ENCODE data around the gene HIVEP3. TPM values are rescaled to one million over a fixed set of nuclear protein-coding genes. Genes with fewer than 3 reads are reported as not detected.
A peak's percentile ranks its signal among the peaks of the same experiment; 100 is the strongest.

The HIVEP3 gene
- total RNA-seq, 2 donors from 2014 or later = 4.0 to 5.4 TPM

DNA sequence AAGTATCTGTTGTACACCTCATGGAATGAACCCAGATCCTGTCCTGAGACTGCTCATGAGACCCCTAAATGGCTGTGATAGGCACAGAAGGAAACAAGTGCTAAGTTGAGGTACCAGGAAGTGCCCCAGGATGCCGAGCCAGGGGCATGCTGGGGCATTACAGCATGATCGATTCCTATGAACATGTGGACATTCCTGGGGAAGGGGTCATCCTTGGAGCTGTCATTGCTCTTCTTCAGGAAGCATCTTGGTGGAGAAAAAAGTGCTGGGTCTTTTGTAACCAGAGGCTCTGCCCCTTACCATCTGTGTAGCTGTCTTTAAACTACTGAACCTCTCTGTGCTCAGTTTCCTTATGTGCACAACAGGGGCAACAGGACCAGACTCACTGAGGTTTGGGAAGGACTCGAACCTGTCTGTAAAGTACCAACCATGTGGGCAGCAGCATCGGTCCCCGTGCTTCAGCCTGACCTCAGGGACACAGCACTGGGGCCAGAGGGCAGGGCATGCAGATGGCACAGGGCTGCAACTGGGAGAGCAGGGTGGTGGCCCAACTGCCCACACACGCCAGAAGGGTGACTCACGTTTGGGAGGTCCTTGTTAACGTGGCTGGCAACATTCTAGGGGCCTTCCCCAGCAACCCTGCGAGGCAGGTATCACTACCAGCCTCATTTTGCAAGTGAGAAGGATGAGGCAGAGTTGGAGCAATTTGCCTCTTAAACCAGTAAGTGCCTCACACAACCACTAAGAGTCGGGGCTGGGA is 291.9 kb downstream of the HIVEP3 start:
- DNase-seq (no peak), ATAC-seq (no peak)
- intact Hi-C loops (cut with DNase I, micrococcal nuclease) = no loop called here

- no peak for DNase-seq
- intact Hi-C loops (cut with DNase I, micrococcal nuclease) = no loop called here
- no peak for ATAC-seq
These were observed 292.6 kb downstream of the HIVEP3 start for GRCh38 chr1:41626146-41626545.

DNA sequence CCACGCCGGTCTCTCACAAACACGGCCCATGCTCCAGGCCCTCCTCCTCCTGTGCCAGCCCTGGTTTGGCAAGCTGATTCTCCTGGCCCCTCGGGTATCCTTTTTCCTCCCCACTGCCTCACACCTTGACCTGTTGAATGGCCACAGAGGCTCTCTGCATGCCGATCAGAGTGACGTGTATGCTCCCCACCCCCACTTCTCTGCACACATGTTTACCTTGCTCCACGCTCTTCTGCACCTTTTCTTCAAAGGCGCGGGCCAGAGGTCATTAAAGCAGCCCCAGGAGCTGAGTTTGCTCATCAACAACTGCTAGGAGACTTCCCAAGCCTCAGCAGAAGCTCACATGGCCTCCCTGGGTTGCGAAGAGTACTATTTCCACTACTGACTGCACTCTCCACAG is 295.0 kb downstream of the HIVEP3 start:
- no peak for DNase-seq
- intact Hi-C loops (cut with DNase I, micrococcal nuclease) = no loop called here
- no peak for ATAC-seq

- no peak for DNase-seq
- no peak for ATAC-seq
- intact Hi-C loops (cut with DNase I, micrococcal nuclease) = no loop called here
These were observed 295.6 kb downstream of the HIVEP3 start for GRCh38 chr1:41622859-41623732.

DNA sequence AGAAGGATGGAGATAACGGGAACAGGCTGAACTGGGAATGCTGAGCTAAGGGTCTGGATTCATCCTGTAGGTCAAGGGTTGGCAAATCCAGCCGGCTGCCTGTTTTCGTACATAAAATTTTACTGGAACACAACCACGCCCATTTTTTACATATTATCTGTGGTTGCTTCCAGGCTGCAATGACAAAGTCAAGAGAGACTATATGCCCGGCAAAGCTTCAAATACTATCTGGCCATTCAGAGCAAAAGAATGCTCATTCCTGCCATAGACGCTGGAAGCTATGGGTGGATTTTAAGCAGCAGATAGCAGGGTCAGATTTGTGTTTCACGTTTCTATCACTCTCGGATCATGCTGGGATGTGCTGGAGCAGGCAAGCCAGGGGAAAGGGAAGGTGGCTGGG is 296.3 kb downstream of the HIVEP3 start:
- intact Hi-C loops (cut with DNase I, micrococcal nuclease) = no loop called here
- DNase-seq (no peak), ATAC-seq (no peak)

DNA sequence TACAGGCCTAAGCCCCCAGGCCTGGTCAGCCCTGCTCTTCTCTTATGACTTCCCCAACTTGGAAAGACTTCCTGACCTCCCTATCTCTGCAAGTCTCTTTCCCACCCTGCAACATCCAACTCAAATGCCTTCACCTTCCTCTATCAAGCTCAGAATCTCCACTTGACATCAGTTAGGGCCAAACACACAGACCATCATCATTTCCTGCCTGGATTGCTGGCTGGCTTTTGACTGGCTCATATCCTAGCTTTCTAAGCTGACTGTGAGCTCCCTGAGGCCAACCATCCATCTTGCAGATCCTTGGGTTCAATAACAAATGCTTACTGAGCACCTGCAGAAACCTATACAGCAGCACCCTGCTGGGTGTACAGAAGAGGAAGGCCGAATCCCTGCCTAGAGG is 296.9 kb downstream of the HIVEP3 start:
- ATAC-seq (no peak), DNase-seq (no peak)
- intact Hi-C loops (cut with DNase I, micrococcal nuclease) = no loop called here

- intact Hi-C loops (cut with DNase I, micrococcal nuclease) = no loop called here
- DNase-seq (no peak), ATAC-seq (no peak)
These were observed 297.5 kb downstream of the HIVEP3 start for GRCh38 chr1:41621256-41621655.

DNA sequence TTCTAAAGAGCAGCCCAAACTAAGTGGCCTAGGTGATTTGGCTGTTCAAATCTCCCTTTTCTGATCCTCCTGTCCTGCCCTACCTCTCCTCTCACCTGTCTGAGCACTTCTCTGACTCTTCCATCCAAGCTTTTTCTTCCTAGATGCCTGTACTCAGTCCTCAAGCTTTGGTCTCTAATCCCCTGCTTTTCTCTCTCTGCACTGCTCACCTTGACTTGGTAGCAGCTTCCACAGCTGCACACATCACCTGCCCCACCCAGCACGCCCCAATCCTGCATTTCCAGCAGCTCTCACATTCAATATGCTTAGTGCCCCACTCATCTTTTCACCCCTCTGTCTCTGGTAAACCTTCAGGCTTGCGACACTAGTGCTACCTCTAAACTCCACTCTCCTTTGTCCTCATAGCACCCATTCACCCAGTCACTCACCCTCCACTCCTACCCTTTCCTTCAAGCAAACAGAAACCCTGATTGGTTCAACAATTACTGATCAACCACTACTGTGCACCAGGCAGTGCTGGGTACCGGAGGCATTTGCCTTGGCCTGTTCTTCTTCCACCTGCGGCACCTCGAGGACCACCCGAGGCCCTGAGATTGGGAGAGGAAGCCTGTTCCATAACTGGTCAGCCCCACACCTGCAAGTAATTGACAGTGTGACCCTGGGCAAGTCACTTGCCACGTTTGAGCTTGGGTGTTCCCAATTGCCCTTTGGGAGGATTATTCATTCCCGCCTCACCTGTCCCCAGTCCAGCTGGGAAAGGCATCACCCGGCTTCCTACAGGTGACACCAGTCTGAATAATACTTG is 298.2 kb downstream of the HIVEP3 start:
- no peak for ATAC-seq
- intact Hi-C loops (cut with DNase I, micrococcal nuclease) = no loop called here
- DNase-seq = no peak

GRCh38 chr1:41619511-41620364 is 299.0 kb downstream of the HIVEP3 start:
- intact Hi-C loops (cut with DNase I, micrococcal nuclease) = no loop called here
- DNase-seq (no peak), ATAC-seq (no peak)

GRCh38 chr1:41618871-41619270 is 299.9 kb downstream of the HIVEP3 start:
- intact Hi-C loops (cut with DNase I, micrococcal nuclease) = no loop called here
- ATAC-seq (no peak), DNase-seq (no peak)

- ATAC-seq (no peak), DNase-seq (peak; percentile 38 to 39)
- intact Hi-C loops (cut with DNase I, micrococcal nuclease) = no loop called here
These were observed 300.5 kb downstream of the HIVEP3 start for GRCh38 chr1:41618066-41618825.

DNA sequence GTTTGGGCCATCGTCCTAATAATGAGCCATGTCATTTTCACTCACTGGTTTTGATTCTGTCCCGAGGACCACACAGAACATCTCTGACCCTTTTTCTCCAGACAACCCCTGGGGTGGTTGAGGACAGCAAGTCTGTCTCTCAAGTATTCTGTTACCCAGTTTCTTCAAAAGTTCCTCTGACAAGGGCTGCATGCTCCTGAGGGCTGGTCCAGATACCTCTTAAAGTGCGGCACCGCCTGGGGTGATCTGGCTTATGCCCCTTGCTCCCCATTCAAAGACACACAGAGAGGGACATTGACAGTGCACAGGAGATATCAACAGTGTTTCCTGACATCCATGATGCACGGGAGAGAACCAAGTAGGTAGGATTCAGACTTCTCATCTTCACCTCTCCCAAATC is 301.4 kb downstream of the HIVEP3 start:
- intact Hi-C loops (cut with DNase I, micrococcal nuclease) = no loop called here

GRCh38 chr1:41616563-41616962 is 302.2 kb downstream of the HIVEP3 start:
- ATAC-seq (no peak), DNase-seq (no peak)
- intact Hi-C loops (cut with DNase I, micrococcal nuclease) = no loop called here

More for the DNA sequence above, 301.4 kb downstream of the HIVEP3 start:
- ATAC-seq = no peak
- DNase-seq = no peak

GRCh38 chr1:41615981-41616380 is 302.7 kb downstream of the HIVEP3 start:
- DNase-seq (no peak), ATAC-seq (no peak)
- intact Hi-C loops (cut with DNase I, micrococcal nuclease) = no loop called here

DNA sequence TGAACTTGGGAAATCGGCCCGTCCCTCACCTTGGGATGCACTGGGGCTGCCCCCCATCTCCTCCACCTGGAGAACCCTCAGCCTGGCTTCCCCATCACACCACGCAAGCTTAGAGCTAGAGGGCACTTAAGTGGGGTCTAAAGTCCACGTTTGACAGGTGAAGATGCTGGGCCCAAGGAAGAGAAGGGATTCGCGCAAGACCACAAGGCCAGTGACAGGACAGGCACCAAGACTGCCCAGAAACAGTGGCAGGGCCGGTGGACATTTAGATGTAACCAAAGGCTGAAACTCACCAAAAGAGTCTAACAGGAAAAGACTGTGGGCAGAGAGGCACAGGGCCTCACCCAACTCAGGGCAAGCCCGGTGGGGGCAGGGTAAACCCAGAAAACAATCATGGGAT is 303.4 kb downstream of the HIVEP3 start:
- DNase-seq = no peak
- ATAC-seq = no peak
- intact Hi-C loops (cut with DNase I, micrococcal nuclease) = no loop called here

DNA sequence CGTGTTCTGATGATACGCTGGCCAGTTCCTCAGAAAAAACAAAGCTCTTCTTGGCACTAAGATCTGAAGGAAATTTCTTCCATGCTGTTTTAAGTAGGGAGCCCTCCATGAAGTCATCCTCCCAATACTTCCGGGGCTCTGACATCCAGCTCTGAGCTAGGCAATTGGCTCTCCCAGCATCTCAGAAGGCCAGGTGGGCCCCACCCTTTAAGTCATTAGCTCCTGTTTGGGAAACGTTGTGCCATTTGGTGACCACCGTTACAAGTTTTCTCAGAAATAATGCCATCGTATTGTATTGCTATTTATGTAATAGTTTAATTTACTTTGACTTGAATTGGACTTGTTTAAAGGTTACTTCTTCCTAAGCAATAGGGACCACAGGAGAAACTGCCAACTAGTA is 303.9 kb downstream of the HIVEP3 start:
- intact Hi-C loops (cut with DNase I, micrococcal nuclease) = no loop called here
- DNase-seq = no peak
- ATAC-seq = no peak

GRCh38 chr1:41613689-41614574 is 304.8 kb downstream of the HIVEP3 start:
- ATAC-seq (no peak), DNase-seq (no peak)
- intact Hi-C loops (cut with DNase I, micrococcal nuclease) = no loop called here
